ENCODE measurements around the gene FRYL. TPM values are rescaled to one million over a fixed set of nuclear protein-coding genes. Genes with fewer than 3 reads are reported as not detected.

The FRYL gene
- total RNA-seq, 1 experiment from 2014 or later, result 53.9 TPM

DNA sequence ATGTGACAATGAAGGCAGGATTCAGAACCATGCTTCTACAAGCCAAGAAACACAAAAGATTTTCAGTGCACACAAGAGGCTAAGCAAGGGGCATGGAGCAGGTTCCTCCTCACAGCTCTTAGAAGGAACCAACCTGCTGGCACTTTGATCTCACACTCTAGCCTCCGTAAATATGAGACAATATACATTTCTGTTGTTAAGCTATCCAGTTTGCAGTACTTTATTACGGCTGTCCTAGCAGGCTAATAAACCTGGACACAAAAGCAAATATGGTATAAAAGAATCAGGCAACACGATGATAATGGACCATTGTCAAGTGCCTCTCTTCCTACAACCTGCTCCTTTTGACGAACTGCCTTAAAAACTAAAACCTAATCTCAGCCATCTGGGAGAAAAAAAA lies 175.6 kb downstream of the FRYL start:
- Histone ChIP-seq H3K4me1 (replicated peaks; ENCODE audit: insufficient read depth) (0 out of 2 replicates have a peak, but pooled peaks cover 3% of the 10 kb centered on the region), H4K20me1 (ENCODE audit: insufficient read depth) (no peaks in the 10 kb centered on the region), H3F3A (ENCODE audit: insufficient read depth, low read depth) (no peaks in the 10 kb centered on the region), H3K4me2 (no peak overlapping the region), H3K9me3 (ENCODE audit: insufficient read depth, low read depth) (no peaks in the 10 kb centered on the region), H3K27me3 (ENCODE audit: insufficient read depth, low read depth) (no peaks in the 10 kb centered on the region), H3K4me3 (no peak overlapping the region), H3K79me2 (ENCODE audit: low read depth) (no peaks in the 10 kb centered on the region), H3K36me3 (ENCODE audit: low read depth) (no peaks in the 10 kb centered on the region), H3K27ac (no peak overlapping the region), H3K9me2 (ENCODE audit: insufficient read depth) (no peaks in the 10 kb centered on the region), H2AFZ (no peak overlapping the region)
- DNase-seq, result no peak
- TF ChIP-seq EZH2 (IDR thresholded peaks at IDR 0.05; ENCODE audit: low read depth), result no peak
- TF ChIP-seq, protein P1, sequence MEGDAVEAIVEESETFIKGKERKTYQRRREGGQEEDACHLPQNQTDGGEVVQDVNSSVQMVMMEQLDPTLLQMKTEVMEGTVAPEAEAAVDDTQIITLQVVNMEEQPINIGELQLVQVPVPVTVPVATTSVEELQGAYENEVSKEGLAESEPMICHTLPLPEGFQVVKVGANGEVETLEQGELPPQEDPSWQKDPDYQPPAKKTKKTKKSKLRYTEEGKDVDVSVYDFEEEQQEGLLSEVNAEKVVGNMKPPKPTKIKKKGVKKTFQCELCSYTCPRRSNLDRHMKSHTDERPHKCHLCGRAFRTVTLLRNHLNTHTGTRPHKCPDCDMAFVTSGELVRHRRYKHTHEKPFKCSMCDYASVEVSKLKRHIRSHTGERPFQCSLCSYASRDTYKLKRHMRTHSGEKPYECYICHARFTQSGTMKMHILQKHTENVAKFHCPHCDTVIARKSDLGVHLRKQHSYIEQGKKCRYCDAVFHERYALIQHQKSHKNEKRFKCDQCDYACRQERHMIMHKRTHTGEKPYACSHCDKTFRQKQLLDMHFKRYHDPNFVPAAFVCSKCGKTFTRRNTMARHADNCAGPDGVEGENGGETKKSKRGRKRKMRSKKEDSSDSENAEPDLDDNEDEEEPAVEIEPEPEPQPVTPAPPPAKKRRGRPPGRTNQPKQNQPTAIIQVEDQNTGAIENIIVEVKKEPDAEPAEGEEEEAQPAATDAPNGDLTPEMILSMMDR (conservative IDR thresholded peaks at IDR 0.05), result no peak
- CTCF ChIA-PET, result no interaction called here
- intact Hi-C loops (cut with micrococcal nuclease; ENCODE audit: unreplicated experiment), result no loop called here
- no TSS peak for BruUV-seq (replicated peaks)
- POLR2A ChIA-PET (ENCODE audit: unreplicated experiment), result no interaction called here

DNA sequence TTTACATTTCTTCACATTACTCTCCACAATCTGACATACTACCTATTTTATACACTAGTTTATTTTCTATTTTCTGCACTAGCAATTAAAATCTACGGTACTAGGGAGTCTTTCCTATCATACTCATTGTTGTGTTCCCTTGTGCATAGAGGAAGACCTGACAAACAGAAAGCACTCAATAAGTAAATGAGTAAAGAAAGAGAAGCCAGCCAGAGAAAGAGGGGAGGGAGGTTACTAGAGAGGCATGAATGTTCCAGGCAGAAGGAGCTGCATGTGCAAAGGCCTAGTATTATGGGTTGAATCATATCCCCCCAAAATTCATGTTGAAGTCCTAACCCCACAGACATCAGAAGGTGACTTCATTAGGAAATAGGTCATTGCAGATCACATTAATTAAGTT lies 176.0 kb downstream of the FRYL start:
- no peak overlapping the region for H3K4me3 ChIP-seq
- no TSS peak for BruUV-seq (replicated peaks)
- H3K36me3 ChIP-seq (ENCODE audit: low read depth), result no peaks in the 10 kb centered on the region
- no peaks in the 10 kb centered on the region for H4K20me1 ChIP-seq (ENCODE audit: insufficient read depth)
- no peak for DNase-seq
- CTCF ChIA-PET, result no interaction called here
- H3K9me2 ChIP-seq (ENCODE audit: insufficient read depth), result no peaks in the 10 kb centered on the region
- H2AFZ ChIP-seq, result no peak overlapping the region
- H3F3A ChIP-seq (ENCODE audit: insufficient read depth, low read depth), result no peaks in the 10 kb centered on the region
- 0 out of 2 replicates have a peak, but pooled peaks cover 3% of the 10 kb centered on the region for H3K4me1 ChIP-seq (replicated peaks; ENCODE audit: insufficient read depth)
- intact Hi-C loops (cut with micrococcal nuclease; ENCODE audit: unreplicated experiment), result no loop called here
- no peaks in the 10 kb centered on the region for H3K79me2 ChIP-seq (ENCODE audit: low read depth)
- POLR2A ChIA-PET (ENCODE audit: unreplicated experiment), result no interaction called here
- no peak overlapping the region for H3K4me2 ChIP-seq
- no peak overlapping the region for H3K27ac ChIP-seq
- no peak for TF ChIP-seq EZH2 (IDR thresholded peaks at IDR 0.05; ENCODE audit: low read depth)
- TF ChIP-seq, protein P1 (conservative IDR thresholded peaks at IDR 0.05), result no peak
- H3K27me3 ChIP-seq (ENCODE audit: insufficient read depth, low read depth), result no peaks in the 10 kb centered on the region
- H3K9me3 ChIP-seq (ENCODE audit: insufficient read depth, low read depth), result no peaks in the 10 kb centered on the region

DNA sequence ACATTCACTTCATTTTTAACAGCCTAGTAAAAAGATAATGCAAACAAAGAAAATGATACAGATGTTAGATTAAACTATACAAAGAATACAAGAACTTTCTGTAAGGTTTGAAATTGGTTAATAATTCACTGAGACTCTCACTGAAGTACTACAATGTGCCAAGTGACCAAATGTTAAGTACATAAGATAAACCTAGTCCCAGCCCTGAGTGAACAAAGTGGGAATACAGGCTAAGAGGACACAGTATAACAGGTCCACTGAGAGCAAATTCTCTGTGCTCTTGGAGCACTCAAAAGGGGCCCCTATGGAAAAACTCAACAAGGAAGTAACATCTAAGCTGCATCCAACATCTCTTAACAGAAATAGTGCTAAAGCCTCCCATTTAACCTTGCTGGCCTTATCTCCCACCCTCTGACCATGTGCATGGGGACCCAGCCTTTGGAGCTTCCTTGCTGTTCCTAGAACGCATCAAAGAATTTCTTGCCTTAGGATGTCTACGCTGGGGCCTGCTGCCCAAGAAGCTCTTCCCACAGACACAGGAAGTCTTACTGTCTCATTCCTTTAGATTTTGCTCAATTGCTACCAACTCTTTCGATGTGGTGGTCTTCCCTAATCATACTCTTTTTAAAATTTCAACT lies 176.6 kb downstream of the FRYL start:
- H3K27me3 ChIP-seq (ENCODE audit: insufficient read depth, low read depth), result no peaks in the 10 kb centered on the region
- no peaks in the 10 kb centered on the region for H3K9me2 ChIP-seq (ENCODE audit: insufficient read depth)
- no peak for DNase-seq
- no peaks in the 10 kb centered on the region for H3K36me3 ChIP-seq (ENCODE audit: low read depth)
- BruUV-seq (replicated peaks), result no TSS peak
- H2AFZ ChIP-seq, result no peak overlapping the region
- ChIA-PET CTCF (interaction anchor here (0.6 kb wide), 1 partner anchor 206 kb away, joined by 3 read pairs; no protein-coding TSS in a partner anchor), POLR2A (ENCODE audit: unreplicated experiment) (no interaction called here)
- no peaks in the 10 kb centered on the region for H4K20me1 ChIP-seq (ENCODE audit: insufficient read depth)
- no peak overlapping the region for H3K4me2 ChIP-seq
- no peak for TF ChIP-seq EZH2 (IDR thresholded peaks at IDR 0.05; ENCODE audit: low read depth)
- TF ChIP-seq, protein P1 (conservative IDR thresholded peaks at IDR 0.05), result no peak
- H3K27ac ChIP-seq, result no peak overlapping the region
- no peaks in the 10 kb centered on the region for H3K9me3 ChIP-seq (ENCODE audit: insufficient read depth, low read depth)
- no peaks in the 10 kb centered on the region for H3F3A ChIP-seq (ENCODE audit: insufficient read depth, low read depth)
- H3K4me1 ChIP-seq (replicated peaks; ENCODE audit: insufficient read depth), result 0 out of 2 replicates have a peak, but pooled peaks cover 3% of the 10 kb centered on the region
- intact Hi-C loops (cut with micrococcal nuclease; ENCODE audit: unreplicated experiment), result no loop called here
- no peak overlapping the region for H3K4me3 ChIP-seq
- H3K79me2 ChIP-seq (ENCODE audit: low read depth), result no peaks in the 10 kb centered on the region

Measured in PC-9 (cell line).